GM21367 (cell line): ENCODE measurements around the gene NUPR2.
"Not testable (repeated sequence)": the region's sequence is repeated elsewhere in the genome, so short reads cannot be mapped to it uniquely, and the experiment has no call there.

Source experiments
- ATAC-seq: cut with Tn5 transposase; IDR thresholded peaks from one replicate; pipeline ENCODE4 v1.9.1; 2021; ENCODE audit not compliant: unreplicated experiment

NUPR2 gene, protein sequence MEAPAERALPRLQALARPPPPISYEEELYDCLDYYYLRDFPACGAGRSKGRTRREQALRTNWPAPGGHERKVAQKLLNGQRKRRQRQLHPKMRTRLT

GRCh38 chr7:56115852-56116538 is at the start of gene NUPR2:
Gene NUPR2, minus strand, starts transcription at chr7:56116417. Its CDS starts 103 bp downstream, at chr7:56116314.
- no peak for ATAC-seq

DNA sequence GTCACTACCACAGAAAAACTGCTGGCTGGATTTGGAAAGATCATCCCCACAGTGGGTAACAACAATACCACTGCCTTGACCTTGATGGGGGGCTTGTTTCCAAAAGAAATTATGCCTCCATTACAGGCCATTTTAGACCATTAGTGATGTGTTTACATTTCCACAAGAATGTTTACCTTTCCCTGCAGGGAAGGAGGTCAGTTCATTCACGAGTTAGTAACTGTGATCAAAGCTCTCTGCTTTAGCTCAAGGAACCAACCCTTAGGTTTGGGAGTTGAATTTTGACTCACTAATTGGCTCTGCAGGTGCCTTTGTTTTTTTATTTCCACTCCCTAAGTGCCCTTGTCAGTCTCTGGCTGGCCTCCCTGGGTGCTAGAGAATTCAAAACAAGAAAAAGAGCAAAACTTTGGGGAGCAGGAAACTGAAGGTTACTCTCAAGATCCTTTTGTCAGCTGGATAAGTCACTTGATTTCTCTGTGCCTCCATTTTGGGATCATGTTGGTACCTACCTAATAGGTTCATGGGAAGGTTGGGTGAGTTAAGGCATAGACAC is 41.1 kb upstream of the NUPR2 start:
- no peak for ATAC-seq

DNA sequence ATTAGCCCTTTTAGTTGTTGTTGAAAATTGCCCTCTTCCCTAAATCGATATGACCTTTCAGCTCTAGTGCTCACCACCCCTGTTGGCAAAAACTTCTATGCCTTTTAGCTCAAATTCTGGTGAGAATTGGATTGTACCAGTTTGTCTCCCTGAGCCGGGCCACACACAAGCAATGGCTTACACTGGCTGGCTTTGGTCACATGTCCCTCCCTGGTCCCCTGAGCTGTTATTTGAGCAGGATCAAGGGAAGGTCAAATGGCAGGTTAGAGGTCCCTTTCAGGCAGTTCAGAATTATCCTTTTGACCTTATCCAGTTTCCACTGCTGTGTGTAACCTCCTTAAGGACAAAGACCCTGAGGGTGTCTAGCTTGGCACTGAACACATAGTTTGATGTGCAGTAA is 14.8 kb upstream of the NUPR2 start:
- not testable (repeated sequence) for ATAC-seq

GRCh38 chr7:56127241-56127975 is 11.2 kb upstream of the NUPR2 start:
- ATAC-seq = no peak

- no peak for ATAC-seq
Observed at GRCh38 chr7:56125831-56126230, 9.6 kb upstream of the NUPR2 start.

DNA sequence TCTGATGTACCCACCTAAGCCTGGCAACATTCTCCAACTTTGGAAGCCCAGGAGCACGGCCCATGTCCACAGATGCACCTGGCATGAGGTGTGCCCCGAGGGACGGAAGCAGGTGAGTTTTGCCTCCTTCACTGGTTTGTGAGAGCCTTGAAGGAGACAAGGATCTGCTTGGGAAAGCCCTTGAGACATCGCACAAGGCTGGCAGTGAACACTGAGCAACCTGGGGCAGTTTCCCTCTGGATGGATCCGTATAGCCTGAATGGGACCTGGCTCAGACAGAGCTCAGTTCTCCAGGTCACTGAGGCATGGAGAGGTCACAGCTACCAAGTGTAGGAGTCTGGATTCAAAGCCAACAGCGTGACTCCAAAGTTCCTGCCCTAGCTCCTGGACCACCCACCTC is 8.8 kb upstream of the NUPR2 start:
- ATAC-seq = no peak

DNA sequence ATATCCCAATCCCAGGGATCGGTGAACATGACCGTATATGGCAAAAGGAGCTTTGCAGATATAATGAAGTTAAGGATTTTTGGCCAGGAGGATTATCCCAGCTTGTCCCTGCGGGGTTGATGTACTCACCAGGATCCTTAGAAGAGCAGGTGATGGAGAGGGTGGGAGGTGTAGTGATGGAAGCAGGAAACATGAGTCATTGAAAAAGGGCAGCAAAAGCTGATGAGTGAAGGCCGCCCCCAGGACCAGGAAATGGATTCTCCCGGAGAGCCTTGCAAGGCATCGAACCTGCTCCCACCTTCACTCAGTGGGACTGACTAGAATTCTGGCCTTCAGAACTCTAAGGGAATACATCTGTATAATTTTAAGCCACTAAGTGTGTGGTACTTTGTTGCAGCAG is 5.2 kb upstream of the NUPR2 start:
- no peak for ATAC-seq

DNA sequence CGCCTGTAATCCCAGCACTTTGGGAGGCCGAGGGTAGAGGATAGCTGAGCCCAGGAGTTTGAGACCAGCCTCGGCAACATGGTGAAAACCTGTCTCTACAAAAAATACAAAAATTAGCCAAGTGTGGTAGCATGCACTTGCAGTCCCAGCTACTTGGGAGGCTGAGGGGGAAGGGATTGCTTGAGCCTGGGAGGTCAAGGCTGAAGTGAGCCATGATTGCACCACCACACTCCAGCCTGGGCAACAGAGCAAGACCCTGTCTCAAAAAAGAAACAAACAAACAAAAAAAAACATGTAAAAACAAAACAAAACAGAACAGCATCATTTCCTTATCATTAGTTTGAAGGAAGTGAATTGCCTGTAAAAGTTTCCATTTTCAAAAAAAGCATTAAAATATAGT is 4.0 kb downstream of the NUPR2 start:
- not testable (repeated sequence) for ATAC-seq

DNA sequence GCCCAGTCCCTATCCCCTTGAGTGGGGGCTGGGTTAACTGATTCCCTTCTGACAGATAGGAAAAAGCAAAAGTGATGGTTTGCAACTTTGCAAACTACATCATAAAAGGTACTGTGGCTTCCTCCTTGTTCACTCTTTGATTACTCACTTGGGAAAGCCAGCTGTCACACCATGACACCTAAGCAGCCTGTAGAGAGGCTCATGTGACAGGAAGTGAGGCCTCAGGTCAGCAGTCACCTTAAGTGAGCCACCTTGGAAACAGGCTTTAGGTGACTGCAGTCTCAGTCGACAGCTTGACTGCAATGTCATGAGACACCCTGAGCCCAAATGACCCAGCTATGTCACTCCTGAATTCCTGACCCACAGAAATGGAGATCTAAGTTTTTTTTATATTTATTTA is 5.6 kb downstream of the NUPR2 start:
- no peak for ATAC-seq

DNA sequence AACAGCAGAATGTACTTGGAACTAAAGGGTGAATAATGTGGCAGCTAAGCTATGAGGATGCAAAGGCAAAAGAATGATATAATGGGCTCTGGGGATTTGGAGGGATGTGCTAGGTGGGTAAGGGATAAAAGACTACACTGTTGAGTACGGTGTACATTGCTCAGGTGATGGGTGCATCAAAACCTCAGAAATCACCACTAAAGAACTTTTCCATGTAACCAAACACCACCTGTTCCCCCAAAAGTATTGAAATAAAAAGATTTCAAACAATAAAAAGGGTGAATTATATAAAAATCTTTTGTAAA is 8.3 kb downstream of the NUPR2 start:
- ATAC-seq = no peak

DNA sequence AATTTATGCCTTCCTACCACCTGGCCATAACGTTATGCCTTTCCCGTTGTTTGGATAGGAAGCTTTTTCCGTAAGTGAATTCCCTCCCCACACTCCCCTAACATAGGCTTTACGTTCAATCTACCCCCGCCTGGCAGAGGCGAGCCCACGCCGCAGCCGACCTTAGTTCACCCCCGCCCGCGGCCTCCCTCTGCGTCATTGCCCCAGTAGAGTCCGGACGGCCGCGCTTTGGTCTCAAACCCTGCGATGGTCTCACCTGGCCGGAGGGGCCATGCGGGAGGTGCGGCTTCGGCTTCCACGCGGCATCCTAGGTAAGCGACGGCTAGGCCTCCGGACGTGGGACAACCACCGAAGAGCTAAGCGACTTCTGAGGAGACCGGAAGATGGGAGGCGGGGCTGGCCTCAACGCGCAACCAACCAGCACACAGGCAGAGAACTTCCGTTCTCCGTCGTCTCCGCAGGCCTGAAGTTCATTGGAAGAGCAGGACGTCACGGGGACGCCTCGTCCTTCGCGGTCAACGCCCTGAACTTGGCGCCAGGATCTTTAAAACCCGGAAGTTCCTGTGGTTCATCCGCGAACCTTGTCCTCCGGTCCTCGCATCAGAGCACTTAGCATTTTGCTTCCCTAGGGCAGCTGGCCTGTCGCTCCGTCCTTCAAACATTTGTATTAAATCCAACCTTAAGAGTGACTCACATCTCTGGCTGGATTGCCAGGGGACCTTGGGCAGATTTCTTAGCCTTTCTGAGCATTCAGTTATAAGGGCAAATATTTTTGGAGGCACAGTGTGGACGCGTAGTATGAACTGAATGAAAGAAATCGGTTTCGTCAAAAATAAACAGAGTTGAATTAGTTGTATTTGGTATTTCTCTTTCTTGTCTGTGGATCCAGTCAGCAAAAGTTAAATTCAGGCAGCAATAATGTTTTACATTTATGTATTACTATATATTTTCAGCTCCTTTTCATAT is 9.8 kb downstream of the NUPR2 start, which contains the start of gene CHCHD2:
CHCHD2 (minus strand) TSS at position 369 of the 966 bp plus-strand sequence; CDS start at position 306, 63 bp downstream.
- ATAC-seq = peak; percentile 99

DNA sequence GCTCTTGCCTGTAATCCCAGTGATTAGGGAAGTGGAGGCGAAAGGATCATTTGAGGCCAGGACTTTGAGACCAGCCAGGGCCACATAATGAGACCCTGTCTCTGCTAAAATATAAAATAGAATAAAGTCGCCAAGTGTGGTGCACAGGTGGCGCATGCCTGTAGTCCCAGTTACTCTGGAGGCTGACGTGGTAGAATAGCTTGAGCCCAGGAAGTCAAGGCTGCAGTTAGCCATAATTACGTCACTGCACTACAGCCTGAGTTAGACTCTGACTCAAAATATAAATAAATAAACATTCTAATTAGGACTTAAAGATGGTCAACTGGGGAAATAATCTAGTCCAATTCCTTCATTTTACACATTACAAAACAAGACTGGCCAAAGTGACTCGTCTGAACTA is 10.7 kb downstream of the NUPR2 start:
- ATAC-seq = no peak

GRCh38 chr7:56104138-56104537 is 12.1 kb downstream of the NUPR2 start:
- ATAC-seq = not testable (repeated sequence)

GRCh38 chr7:56099653-56100052 is 16.6 kb downstream of the NUPR2 start:
- no peak for ATAC-seq

- not testable (repeated sequence) for ATAC-seq
Observed at GRCh38 chr7:56098187-56099008, 17.8 kb downstream of the NUPR2 start.

GRCh38 chr7:56097700-56098099 is 18.5 kb downstream of the NUPR2 start:
- no peak for ATAC-seq

DNA sequence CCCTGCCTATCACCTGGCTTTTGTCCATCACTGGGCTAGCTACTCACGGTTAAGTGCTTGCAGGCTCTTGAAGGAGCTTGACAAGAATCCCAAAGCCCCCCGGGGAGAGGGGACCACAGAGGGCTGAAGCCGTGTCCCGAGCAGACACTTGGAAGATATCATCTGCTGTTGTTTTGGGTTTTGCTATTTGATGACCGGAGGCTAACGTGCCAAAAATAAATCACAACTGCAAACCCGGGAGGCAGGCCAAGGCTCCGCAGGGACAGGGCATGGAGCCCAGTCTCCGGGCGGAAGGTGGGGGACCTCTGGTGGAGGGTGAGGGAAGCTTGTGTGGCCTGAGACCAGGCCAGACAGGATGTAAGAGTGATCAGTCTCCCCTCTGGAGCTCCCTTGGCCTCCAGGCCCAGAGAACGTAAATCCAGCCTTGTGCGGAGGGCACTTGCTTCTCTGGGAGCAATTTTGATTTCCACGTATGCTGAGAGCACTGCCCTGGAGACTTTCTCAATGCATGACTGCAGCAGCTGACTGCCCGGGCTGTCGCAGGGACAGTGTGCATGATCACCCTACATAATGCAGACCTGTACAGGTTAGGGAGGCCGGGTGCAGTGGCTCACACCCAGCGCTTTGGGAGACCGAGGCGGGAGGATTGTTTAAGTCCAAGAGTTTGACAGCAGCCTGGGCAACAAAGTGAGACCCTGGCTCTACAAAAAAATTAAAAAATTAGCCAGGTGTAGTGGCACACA is 23.3 kb downstream of the NUPR2 start, which contains the start of gene PHKG1:
PHKG1 (minus strand) TSS at position 164 of the 743 bp plus-strand sequence. CDS start 4,011 bp downstream, outside the sequence.
- no peak for ATAC-seq

DNA sequence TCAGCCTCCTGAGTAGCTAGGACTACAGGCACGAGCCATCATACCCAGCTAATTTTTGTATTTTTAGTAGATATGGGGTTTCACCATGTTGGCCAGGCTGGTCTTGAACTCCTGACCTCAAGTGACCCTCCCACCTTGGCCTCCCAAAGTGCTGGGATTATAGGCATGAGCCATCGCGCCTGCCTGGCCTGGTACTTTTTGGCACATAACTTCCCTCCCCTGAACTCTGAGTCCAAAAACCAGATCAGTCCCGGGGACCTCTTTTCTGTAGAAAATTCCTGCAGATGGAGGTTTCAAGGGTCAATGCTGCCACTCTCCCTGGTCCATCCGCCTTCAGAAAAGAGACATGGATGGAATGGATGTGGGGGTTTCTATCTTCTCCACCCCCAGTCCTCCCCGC is 23.8 kb downstream of the NUPR2 start:
- ATAC-seq = not testable (repeated sequence)

GRCh38 chr7:56091591-56091990 is 24.6 kb downstream of the NUPR2 start:
- no peak for ATAC-seq
